HG03175 (cell line): ENCODE data around the gene RACK1.

ENCODE experiments used
- ATAC-seq: cut with Tn5 transposase; IDR thresholded peaks from one replicate; pipeline ENCODE4 v1.9.1; 2021; ENCODE audit warnings: mild to moderate bottlenecking, moderate library complexity; ENCODE audit not compliant: unreplicated experiment

RACK1 gene

DNA sequence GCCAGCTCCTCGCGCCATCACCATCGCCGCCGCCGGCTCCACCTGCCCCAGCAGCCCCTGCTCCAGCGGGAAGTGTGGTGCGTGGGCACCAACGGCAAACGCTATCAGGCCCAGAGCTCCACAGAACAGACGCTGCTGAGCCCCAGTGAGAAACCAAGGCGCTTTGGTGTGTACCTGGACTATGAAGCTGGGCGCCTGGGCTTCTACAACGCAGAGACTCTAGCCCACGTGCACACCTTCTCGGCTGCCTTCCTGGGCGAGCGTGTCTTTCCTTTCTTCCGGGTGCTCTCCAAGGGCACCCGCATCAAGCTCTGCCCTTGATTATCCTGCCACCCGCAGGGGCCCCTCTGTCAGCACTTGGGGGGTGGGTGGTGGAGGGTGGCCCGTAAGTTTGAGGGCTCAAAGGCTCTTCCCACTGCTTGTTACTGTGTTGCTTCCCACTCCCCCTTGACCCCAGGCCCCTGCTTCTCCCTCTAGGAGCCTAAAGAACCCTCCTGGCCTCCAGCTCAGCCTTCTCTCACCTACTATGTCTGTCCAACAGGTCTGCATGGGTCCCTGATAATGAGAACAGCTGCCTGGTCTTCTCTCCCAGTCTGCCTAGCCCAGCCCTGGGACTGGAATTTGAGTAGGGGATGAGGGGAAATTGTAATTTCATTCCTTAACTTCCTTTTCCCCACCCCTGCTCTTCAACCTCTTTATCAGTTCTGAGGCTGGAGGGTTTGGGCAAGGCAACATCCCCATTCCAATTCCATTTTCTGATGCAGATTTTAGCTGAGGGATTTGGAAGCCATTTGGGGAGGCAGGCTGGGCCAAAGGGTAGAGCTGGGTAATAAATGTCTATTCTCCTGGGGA, 9.0 kb downstream of the RACK1 start:
- no peak for ATAC-seq

DNA sequence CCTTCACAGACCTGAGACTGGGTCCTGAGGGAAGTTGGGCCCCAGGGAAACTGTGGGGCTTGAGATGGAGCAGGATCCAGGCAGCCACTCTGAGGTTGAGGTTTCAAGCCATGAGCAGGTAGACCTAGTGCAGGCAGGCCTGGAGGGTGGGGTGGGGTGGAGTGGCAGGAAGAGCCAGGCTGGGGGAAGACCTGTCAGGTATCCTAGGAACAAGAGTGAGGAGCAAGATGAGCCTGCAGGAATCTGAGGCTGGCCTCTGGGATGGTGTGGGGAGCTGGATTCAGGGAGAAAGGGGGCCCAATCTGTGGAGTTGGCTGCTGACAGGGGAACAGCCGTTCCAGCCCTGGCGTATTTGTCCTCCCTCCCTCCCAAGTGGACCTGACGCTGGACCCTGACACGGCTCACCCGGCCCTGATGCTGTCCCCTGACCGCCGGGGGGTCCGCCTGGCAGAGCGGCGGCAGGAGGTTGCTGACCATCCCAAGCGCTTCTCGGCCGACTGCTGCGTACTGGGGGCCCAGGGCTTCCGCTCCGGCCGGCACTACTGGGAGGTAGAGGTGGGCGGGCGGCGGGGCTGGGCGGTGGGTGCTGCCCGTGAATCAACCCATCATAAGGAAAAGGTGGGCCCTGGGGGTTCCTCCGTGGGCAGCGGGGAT, 9.8 kb downstream of the RACK1 start:
- no peak for ATAC-seq

DNA sequence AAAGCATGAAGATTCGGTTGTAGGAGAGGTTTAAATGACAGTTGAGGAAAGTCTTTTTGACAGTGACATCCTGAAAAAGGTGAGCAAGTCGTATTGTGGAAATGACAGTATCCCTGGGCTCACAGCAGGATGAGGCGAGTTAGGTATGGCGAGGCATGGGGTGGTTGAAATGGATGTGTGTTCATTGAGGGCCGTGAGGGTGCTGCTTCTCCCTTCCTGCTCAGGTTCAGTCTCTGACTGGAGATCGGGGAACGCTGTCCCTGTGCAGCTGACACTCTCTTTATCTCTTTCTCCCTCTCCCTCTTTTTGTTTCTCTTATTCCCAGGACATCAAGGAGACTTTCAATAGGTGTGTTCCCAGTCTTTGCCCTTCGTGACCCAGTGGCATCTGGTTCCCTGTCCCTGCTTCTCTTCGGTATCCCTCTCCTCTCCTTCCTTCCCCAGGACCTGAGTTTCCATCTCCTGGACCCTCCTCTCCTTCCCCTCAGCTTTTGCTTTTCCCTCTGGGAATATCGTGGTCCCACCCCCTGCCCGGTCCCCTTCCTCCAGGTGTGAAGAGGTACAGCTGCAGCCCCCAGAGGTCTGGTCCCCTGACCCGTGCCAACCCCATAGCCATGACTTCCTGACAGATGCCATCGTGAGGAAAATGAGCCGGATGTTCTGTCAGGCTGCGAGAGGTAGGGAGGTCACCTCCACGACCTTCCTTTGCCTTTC, 10.5 kb downstream of the RACK1 start:
- no peak for ATAC-seq

DNA sequence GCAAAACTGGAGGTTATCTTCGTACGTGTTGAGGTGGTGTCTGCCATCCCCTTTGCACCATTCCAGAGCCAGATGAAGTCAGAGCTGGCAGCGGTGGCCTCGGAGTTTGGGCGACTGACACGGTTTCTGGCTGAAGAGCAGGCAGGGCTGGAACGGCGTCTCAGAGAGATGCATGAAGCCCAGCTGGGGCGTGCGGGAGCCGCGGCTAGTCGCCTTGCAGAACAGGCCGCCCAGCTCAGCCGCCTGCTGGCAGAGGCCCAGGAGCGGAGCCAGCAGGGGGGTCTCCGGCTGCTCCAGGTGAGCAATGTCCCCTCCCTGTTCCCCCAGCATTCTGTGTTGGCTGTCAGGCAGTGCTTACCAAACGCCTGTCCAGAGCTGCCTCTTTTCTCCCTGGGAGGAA, 11.1 kb downstream of the RACK1 start:
- no peak for ATAC-seq

DNA sequence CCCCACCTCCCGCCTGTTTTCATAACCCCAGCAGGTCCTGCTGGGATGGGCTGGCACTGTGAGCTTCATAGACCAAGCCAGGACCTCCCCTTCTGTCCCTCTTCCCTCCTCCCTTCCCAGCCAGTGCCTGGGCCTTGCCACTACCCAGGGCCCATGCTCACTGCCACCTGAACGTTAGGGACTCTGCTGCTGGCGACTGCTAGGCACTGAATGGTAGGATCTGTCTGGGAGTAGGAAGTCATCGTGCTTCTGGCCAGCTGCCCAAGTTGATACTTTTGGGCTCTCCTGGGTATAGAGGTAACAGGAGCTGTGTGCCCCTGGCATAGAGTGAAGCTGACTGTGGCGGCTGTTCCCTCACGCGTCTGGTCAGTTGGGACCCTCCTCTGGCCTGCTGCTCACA, 12.3 kb downstream of the RACK1 start:
- no peak for ATAC-seq

DNA sequence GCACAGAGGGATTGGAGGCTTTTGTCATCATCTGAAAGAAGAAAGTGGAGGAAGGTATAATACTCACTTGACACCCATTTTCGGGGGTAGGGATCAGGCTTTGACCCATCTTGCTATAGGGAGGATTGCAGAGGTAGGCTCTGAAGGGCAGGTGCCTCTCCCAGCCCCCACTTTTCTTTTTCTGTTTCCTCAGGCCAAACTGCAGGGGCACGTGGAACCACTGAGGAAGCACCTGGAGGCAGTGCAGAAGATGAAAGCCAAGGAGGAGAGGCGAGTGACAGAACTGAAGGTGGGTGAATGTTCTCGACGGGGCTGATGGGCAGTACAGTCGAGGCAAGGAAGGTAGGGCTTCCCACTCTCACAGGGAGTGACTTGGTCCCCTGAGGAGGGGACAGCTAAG, 13.2 kb downstream of the RACK1 start:
- ATAC-seq: no peak

DNA sequence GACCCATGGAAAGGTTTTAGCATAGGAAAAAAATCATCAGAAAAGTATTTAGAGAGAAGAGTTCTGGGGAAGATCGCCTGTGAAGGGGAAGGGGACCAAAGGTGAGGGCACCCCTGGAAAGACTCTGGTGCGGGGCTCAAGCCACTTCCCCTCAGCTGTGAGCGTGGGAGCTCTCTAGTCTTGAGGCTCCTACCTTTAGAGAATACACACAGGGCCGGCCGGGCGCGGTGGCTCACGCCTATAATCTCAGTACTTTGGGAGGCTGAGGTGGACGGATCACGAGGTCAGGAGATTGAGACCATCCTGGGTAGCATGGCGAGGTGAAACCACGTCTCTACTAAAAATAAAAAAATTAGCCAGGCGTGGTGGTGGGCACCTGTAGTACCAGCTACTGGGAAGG, 13.7 kb downstream of the RACK1 start:
- ATAC-seq: no peak

DNA sequence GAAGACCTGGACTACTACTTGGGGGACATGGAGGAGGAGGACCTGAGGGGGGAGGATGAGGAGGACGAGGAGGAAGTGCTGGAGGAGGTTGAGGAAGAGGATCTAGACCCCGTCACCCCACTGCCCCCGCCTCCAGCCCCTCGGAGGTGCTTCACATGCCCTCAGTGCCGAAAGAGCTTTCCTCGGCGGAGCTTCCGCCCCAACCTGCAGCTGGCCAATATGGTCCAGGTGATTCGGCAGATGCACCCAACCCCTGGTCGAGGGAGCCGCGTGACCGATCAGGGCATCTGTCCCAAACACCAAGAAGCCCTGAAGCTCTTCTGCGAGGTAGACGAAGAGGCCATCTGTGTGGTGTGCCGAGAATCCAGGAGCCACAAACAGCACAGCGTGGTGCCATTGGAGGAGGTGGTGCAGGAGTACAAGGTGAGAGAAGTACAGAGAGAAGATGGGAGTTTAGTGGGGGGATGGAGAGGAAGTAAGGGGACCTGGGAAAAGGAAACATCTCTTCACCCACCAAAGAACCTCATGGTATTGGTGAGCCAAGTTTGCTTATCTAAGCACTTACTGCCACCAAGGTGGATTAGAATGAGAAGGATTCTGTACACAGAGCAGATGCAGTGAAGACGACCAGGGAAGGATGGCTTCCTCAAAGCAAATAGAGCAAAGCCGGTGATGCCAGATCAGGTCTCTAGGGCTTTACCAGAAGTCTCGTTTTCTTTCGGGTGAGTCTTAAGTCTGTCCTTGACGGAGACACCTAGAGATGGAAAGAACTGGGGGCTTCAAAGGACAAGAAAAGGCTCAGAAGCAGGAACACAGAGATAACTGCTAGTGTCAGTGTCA, 19.1 kb downstream of the RACK1 start:
- no peak for ATAC-seq

DNA sequence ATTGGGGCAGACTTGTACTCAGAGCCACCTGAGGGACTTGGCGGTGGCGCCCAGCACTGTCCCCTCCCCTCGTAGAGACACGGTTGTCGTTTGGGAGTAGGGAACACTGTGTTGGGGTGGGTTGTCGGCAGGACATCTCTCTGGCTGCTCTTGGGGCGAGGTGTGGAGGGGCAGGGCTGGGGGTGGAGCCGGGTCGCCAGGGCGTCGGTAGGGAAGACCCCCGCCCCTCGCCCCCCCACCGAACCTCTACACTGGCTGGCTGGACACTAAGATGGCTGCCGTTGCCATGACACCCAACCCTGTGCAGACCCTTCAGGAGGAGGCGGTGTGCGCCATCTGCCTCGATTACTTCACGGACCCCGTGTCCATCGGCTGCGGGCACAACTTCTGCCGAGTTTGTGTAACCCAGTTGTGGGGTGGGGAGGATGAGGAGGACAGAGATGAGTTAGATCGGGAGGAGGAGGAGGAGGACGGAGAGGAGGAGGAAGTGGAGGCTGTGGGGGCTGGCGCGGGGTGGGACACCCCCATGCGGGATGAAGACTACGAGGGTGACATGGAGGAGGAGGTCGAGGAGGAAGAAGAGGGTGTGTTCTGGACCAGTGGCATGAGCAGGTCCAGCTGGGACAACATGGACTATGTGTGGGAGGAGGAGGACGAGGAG, 19.8 kb downstream of the RACK1 start:
- peak; percentile 0 for ATAC-seq

DNA sequence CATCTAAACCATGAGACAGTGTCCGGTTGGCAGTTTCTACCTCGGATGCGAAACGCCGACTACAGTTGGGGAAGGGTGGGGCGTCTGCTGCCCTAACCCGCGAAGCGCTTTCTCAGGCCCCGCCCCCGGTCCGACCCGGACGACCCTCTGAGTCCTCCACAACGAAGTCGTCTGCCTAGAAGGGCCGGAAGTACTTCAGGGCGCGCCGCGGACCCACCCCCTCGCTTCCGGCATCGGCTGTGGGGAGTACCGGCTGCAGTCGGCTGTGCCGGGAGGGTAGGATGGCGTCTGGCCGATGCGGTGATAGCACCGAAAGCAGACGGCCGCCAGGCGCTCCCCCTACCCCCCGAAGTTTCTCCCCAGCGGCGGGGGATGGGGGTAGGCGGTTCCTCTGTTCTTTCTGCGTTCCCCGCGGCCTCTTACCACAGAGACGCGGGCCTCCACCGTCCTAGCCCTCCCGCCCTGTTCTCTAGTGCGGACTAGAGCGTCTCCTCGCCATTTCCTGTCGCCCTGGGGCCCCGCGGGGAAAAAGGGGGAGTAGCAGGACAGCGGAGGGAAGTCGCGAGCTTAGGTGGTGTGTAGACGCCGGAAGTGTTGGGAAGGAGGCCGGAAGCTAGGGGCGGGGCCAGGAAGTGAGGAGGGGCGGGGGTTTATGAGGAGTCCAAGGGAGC, 20.5 kb downstream of the RACK1 start, which contains the start of gene TRIM41:
Gene TRIM41 (plus strand): TSS at position 224 of the 671 bp plus-strand sequence. CDS start 719 bp downstream, outside the sequence.
- ATAC-seq: peak; percentile 68

DNA sequence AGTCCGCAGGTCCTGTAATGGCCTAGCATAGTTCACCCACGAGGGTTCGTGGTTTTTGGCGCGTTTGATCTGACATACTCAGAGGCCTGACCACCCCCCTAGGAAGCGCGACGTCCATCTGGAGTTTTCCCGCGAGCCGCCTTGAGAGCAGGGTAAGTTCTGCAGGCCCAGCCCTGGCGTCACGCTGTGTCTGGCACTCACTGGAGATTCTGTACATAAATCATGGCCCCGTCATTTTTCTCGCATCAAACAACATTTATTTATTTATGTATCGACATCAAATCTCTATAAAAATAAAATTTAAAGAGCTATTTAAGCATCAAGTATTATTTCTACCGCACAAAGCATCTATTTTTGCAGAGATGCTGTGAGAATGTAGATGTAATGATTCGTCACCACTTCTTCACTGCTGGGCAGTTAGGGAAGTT, 21.1 kb downstream of the RACK1 start:
- peak; percentile 1 for ATAC-seq

DNA sequence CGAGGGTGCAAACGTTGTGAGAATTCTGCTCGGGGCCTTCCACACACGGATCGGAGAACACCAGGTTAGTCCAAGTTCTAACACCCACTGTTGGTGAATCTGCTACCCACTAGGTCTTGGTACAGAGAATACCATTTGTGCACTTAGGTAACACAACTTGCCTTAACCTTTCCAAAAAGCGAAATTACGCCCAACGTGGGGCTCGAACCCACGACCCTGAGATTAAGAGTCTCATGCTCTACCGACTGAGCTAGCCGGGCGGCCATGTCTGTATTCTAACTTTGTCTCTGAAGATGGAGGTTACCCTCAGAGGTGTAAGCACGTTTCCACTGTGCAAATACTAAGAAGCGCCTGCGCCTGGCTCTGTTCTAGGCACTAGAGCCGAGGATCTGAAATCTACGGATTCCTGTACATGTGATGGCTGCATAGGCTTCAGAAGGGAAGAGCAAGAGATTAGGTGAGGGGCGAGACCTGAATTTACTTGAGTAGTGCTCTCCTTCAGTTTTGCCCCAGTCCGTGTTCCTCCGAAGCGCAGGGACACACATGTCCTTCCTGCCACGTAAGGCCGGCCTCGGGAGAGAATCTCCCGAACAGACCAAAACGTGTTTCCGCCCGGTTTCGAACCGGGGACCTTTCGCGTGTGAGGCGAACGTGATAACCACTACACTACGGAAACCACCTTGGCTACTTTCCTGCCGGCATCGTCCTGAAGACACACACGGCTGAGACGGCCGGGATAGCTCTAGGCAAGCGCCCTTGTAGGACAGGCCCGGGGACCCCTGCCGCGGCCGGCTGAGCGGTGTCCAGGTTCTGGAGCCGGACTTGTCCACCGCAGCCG, 21.7 kb downstream of the RACK1 start:
- ATAC-seq: peak; percentile 26

DNA sequence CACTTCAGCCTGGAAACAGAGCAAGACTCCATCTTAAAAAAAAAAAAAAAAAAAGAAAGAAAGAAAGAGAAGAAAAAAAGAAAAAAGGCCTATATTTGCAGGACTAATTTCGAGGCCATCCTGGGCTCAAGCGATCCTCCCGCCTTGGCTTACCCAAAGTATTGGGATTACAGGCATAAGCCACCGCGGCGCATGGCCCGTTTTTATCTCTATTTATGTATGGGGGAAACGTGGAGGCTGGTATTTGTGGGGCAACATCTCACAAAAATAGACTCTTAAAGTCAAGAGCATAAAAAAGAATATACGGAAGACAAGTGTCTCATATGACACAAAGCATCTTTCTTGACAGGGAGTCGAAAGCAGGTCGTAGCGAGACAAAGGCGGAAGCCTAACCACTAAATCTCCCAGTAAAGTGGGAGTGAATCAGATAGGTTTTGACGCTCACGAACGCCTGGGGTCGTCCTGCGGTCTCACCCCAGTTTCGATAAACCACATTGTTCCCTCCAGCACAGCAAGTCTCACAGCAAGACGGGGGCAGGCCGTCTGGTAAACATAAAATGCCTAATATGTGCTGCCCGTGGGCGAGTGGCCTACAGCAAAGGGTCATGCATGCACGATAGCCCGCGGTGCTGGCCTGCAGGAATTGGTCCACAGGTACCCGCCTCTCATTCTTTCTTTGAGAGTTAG, 22.5 kb downstream of the RACK1 start:
- ATAC-seq: no peak

DNA sequence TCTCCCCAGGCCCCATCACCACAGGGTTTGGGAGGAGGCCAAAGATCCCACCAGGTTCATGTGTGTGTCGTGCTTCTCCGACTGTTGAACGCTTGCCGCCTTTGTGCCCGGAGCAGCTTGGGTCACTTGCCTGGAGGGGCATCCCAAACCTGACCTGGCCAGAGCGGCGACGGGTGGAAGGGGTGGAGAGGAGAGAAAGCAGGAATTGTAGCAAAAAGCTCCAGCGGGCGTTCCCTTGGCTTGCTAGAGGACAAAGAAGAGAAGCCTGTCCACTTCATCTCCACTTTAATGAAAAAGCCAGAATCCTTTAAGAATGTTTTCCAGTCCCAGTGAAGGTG, 23.6 kb downstream of the RACK1 start:
- ATAC-seq: no peak

DNA sequence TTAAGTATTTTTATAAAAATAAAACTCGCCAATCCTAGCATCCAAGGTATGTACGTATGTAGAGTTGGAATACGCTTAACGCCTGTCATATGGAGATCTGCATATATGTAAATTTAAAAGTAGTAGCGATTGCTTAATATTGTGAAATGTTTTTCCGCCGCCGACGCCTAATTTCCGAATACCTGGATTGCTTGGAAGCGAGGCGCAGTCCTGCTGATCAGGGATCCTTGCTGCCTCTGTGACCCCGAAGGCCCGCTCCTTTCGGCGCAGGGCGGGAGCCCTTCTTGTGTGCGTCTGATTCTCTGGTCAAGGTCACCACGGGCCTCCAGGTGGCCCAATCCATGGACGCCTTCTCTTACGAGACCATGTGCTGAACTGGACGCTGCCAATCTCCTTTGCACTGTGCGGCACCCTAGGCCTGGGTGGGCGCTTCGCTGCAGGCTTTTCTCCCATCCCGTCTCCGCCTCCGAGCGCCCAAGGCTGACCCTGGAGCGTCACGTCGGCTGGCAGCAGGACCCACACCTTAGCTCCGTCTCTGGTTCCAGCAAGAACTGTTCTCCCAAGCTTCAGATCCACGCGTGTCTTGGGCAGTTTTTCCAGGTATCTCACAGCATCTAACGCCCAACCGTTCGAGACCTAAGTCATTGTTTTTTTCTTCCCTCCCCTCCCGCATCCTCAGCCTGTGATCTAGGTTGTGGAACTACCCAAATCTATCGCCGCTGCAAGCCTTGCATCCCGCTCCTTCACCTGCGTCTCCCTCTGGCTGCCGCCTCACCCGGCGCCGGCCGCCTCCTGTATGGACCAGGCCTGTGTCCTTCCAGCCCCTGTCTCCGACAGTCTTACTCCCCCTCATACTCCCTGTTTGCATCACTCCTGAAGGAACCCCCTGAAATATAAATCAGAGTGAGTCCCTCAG, 24.2 kb downstream of the RACK1 start:
- no peak for ATAC-seq

DNA sequence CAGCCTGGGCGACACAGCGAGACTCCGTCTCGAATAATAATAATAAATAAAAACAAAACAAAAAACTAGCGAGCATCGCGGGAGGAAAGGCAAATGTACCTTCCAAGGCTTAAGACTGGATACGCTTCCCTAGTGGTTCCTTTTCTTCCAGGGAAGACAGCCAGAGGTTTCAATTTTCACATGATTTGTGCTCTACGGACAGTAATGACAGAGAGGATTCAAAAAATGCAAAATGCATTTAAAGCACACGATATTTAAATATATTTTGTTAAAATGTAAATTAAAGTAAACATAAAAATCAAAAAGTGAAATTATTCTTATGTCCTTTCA, 24.9 kb downstream of the RACK1 start:
- ATAC-seq: no peak

DNA sequence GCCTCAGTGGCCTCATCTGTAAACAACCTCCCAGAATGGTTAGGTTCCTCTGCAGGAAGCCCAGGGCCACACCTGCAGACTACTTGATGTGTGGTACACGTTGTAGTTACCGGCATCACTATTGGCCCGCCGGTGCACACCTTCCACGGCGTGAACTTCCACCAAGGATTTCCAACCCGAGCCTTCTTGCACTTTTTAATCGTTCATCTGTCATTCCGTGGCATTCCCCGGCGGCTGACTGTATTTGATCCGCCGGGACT, 26.0 kb downstream of the RACK1 start:
- ATAC-seq: peak; percentile 18
